HepG2 (cell line): Measurements from ENCODE around the gene UBAP2. TPM values are rescaled to one million over a fixed set of nuclear protein-coding genes. Genes with fewer than 3 reads are reported as not detected.

Experiments used
- DNMT1 ChIP-seq: sonication (generic); formaldehyde crosslinking; IDR thresholded peaks from 2 replicates; pipeline ENCODE4 v1.5.1; 2020; ENCODE audit warnings: mild to moderate bottlenecking, missing genetic modification reagents
- EHMT2 ChIP-seq: fragments of 200-600 bp; sonication (generic); IDR thresholded peaks from 2 replicates; pipeline ENCODE4 v1.7.0; 2017; ENCODE audit warnings: antibody characterized with exemption, low read depth, low read length, borderline replicate concordance
- ERF ChIP-seq: IDR thresholded peaks from 2 replicates; pipeline ENCODE4 v1.6.1; 2018; ENCODE audit warnings: missing biosample characterization, missing genetic modification reagents
- HOXA3 ChIP-seq: sonication (generic); formaldehyde crosslinking; IDR thresholded peaks from 2 replicates; pipeline ENCODE4 v1.5.0; 2020; ENCODE audit warnings: missing genetic modification reagents
- IKZF1 ChIP-seq: fragments of 450-650 bp; IDR thresholded peaks from 2 replicates; pipeline ENCODE4 v1.7.1; 2016
- MAX ChIP-seq: IDR thresholded peaks from 2 replicates; pipeline ENCODE4 v1.6.1; 2012; ENCODE audit warnings: inconsistent platforms
- MTF1 ChIP-seq: sonication (generic); formaldehyde crosslinking; IDR thresholded peaks from 2 replicates; pipeline ENCODE4 v1.5.0; 2020; ENCODE audit warnings: missing genetic modification reagents
- MYNN ChIP-seq: sonication (generic); formaldehyde crosslinking; IDR thresholded peaks from 2 replicates; pipeline ENCODE4 v1.4.0; 2020; ENCODE audit warnings: mild to moderate bottlenecking, low read depth, missing genetic modification reagents
- NR1H2 ChIP-seq: sonication (generic); formaldehyde crosslinking; IDR thresholded peaks from 2 replicates; pipeline ENCODE4 v1.8.1; 2022; ENCODE audit warnings: low read depth, missing genetic modification reagents, borderline replicate concordance
- NR2F6 ChIP-seq, 2 experiments: IDR thresholded peaks; 2 replicates each; pipeline ENCODE4 v1.6.1; 2016; ENCODE audit warnings: antibody characterized with exemption in 1 of 2, mild to moderate bottlenecking in 1 of 2
- RFX3 ChIP-seq: IDR thresholded peaks from 2 replicates; pipeline ENCODE4 v1.6.1; 2016; ENCODE audit warnings: missing biosample characterization, missing genetic modification reagents
- TARDBP ChIP-seq: sonication (generic); formaldehyde crosslinking; IDR thresholded peaks from 2 replicates; pipeline ENCODE4 v1.8.0; 2022; ENCODE audit warnings: mild to moderate bottlenecking, missing genetic modification reagents
- TBP ChIP-seq: sonication (generic); formaldehyde crosslinking; IDR thresholded peaks from 2 replicates; pipeline ENCODE4 v1.5.0; 2020; ENCODE audit warnings: missing genetic modification reagents
- THYN1 ChIP-seq: sonication (generic); formaldehyde crosslinking; IDR thresholded peaks from 2 replicates; pipeline ENCODE4 v1.8.1; 2023; ENCODE audit warnings: low read depth, mild to moderate bottlenecking, moderate library complexity, missing genetic modification reagents, borderline replicate concordance
- ZBTB21 ChIP-seq: sonication (generic); formaldehyde crosslinking; IDR thresholded peaks from 2 replicates; pipeline ENCODE4 v1.4.0; 2020; ENCODE audit warnings: missing genetic modification reagents
- ZKSCAN5 ChIP-seq: sonication (generic); formaldehyde crosslinking; IDR thresholded peaks from 2 replicates; pipeline ENCODE4 v1.5.1; 2020; ENCODE audit warnings: mild to moderate bottlenecking, missing genetic modification reagents
- ZNF264 ChIP-seq: sonication (generic); formaldehyde crosslinking; IDR thresholded peaks from 2 replicates; pipeline ENCODE4 v1.4.0; 2020; ENCODE audit warnings: missing genetic modification reagents
- ZNF367 ChIP-seq: sonication (generic); formaldehyde crosslinking; IDR thresholded peaks from 2 replicates; pipeline ENCODE4 v1.4.0; 2020; ENCODE audit warnings: missing genetic modification reagents, borderline replicate concordance
- ZNF383 ChIP-seq: sonication (generic); formaldehyde crosslinking; IDR thresholded peaks from 2 replicates; pipeline ENCODE4 v1.4.0; 2020; ENCODE audit warnings: missing genetic modification reagents, mild to moderate bottlenecking, borderline replicate concordance
- ZNF614 ChIP-seq: IDR thresholded peaks from 2 replicates; pipeline ENCODE4 v1.6.1; 2018; ENCODE audit warnings: missing biosample characterization, missing genetic modification reagents, inconsistent platforms, borderline replicate concordance
- ZNF83 ChIP-seq: sonication (generic); formaldehyde crosslinking; IDR thresholded peaks from 2 replicates; pipeline ENCODE4 v1.4.0; 2020; ENCODE audit warnings: missing genetic modification reagents, mild to moderate bottlenecking, borderline replicate concordance
- ZSCAN21 ChIP-seq: sonication (generic); formaldehyde crosslinking; IDR thresholded peaks from 2 replicates; pipeline ENCODE4 v1.8.0; 2022; ENCODE audit warnings: mild to moderate bottlenecking, missing genetic modification reagents, moderate library complexity, borderline replicate concordance
- polyA plus RNA-seq, 8 experiments: library from polyadenylated mRNA; depleted of rRNA in 3 of 8; stranded (reverse) in 7 of 8; unstranded in 1 of 8; fragments of >200 nt; fragmentation: Illumina TruSeq in 4 of 8; extraction: Trizol in 4 of 8; gene quantifications; 2 replicates each; pipeline versions ENCODE4 v1.2.1 to v1.2.3, GENCODE V29; 2011 to 2016; ENCODE audit warnings: low read depth in 4 of 8, missing spikeins in 1 of 8, mixed read lengths in 1 of 8; ENCODE audit not compliant: insufficient read depth in 1 of 8
- total RNA-seq, 5 experiments: library from RNA; depleted of rRNA; stranded (reverse); fragments of >200 nt; fragmentation: Illumina TruSeq; extraction: Trizol; gene quantifications; 2 replicates each; pipeline ENCODE4 v1.2.3, GENCODE V29; 2016; ENCODE audit warnings: low read depth in 1 of 5
- TF ChIP-seq, protein P1 (sequence below): sonication (generic); formaldehyde crosslinking; IDR thresholded peaks from 2 replicates; pipeline ENCODE4 v1.4.0; 2020; ENCODE audit warnings: missing genetic modification reagents; ENCODE audit errors: not compliant biosample characterization
- TF ChIP-seq, protein P2 (sequence below): sonication (generic); formaldehyde crosslinking; IDR thresholded peaks from 2 replicates; pipeline ENCODE4 v1.5.0; 2020; ENCODE audit warnings: mild to moderate bottlenecking, missing genetic modification reagents, borderline replicate concordance
- TF ChIP-seq, protein P3 (sequence below): sonication (generic); formaldehyde crosslinking; IDR thresholded peaks from 2 replicates; pipeline ENCODE4 v1.4.0; 2020; ENCODE audit warnings: missing genetic modification reagents
- TF ChIP-seq, protein P4 (sequence below): sonication (generic); formaldehyde crosslinking; IDR thresholded peaks from 2 replicates; pipeline ENCODE4 v1.5.1; 2020; ENCODE audit warnings: missing genetic modification reagents, mild to moderate bottlenecking, borderline replicate concordance

The UBAP2 gene
- total and polyA plus RNA-seq, 2 of the 13 experiments (the other 11 are each of a cell fraction or from before 2014, with no cell fraction given), result 19.0 to 22.0 TPM

DNA sequence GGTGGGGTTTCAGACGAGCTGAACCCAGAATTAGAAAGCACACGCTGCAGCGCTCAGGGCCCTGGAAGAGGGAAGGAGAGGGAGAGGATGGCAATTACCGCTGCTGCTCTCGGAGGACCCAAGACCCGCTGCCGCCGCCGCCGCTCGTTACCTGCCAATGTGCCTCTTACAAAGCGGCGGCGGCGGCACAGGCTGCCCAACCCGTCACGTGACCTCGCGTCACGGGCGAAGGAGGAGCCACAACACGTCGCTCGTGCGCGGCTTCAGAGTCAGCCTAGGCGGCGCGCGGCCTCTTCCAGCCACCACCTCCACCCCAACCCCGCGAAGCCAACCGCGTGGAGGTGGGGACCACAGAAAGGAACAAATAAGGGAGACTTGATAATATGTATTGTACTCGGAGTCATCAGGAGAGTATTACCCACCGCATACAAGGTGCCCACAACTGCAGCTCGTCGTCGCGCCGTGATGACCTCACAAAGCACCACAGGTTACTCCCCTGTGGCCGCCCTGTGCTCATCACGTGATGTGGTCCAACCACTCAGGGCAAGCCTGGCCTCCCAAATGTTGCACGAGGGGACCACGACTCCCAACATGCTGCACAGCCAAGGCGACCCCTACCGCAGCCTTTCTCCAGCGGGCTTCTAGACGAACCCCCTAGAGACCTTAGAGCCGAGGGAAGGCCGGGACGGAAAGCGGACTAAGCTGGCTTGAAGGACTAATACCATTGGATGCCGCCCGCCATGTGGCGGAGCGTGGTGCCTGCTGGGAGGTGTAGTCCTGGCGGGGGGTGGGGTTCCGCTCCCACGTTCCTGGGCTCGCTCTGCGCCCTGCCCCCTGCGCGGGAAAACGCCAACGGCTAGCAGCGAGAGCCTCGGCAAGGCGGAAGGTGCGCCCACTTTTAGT lies at the start of gene UBAP2 (continued):
- TF ChIP-seq MAX (peak; percentile 97), THYN1 (no peak), ZKSCAN5 (CRISPR knock-in tag) (no peak), RFX3 (no peak), EHMT2 (no peak), NR2F6 (IDR thresholded peaks at IDR 0.05) (no peak), NR2F6 (CRISPR knock-in tag; IDR thresholded peaks at IDR 0.05) (peak; percentile 29; the same call in 1 of the 2 replicates), TARDBP (CRISPR knock-in tag) (peak; percentile 89), HOXA3 (CRISPR knock-in tag) (peak; percentile 96), ZBTB21 (CRISPR knock-in tag) (peak; percentile 83), MYNN (CRISPR knock-in tag) (no peak; the same call in 1 of the 2 replicates), ZNF264 (peak; percentile 51), MTF1 (CRISPR knock-in tag) (peak; percentile 84), DNMT1 (CRISPR knock-in tag) (no peak; the same call in none of the 2 replicates), ZNF83 (CRISPR knock-in tag) (0 out of 2 replicates have a peak, but pooled peaks have one; percentile 71), IKZF1 (no peak), ZNF367 (CRISPR knock-in tag) (0 out of 2 replicates have a peak, but pooled peaks have one; percentile 41), ZSCAN21 (CRISPR knock-in tag) (peak; percentile 57; the same call in 1 of the 2 replicates), TBP (no peak), ZNF614 (CRISPR knock-in tag) (no peak; the same call in 1 of the 2 replicates), ERF (no peak; the same call in 1 of the 2 replicates), ZNF383 (CRISPR knock-in tag) (0 out of 2 replicates have a peak, but pooled peaks have one; percentile 46), NR1H2 (0 out of 2 replicates have a peak, but pooled peaks have one; percentile 46)
- TF ChIP-seq, protein P1, sequence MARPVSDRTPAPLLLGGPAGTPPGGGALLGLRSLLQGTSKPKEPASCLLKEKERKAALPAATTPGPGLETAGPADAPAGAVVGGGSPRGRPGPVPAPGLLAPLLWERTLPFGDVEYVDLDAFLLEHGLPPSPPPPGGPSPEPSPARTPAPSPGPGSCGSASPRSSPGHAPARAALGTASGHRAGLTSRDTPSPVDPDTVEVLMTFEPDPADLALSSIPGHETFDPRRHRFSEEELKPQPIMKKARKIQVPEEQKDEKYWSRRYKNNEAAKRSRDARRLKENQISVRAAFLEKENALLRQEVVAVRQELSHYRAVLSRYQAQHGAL (CRISPR knock-in tag), result no peak
- TF ChIP-seq, protein P2, sequence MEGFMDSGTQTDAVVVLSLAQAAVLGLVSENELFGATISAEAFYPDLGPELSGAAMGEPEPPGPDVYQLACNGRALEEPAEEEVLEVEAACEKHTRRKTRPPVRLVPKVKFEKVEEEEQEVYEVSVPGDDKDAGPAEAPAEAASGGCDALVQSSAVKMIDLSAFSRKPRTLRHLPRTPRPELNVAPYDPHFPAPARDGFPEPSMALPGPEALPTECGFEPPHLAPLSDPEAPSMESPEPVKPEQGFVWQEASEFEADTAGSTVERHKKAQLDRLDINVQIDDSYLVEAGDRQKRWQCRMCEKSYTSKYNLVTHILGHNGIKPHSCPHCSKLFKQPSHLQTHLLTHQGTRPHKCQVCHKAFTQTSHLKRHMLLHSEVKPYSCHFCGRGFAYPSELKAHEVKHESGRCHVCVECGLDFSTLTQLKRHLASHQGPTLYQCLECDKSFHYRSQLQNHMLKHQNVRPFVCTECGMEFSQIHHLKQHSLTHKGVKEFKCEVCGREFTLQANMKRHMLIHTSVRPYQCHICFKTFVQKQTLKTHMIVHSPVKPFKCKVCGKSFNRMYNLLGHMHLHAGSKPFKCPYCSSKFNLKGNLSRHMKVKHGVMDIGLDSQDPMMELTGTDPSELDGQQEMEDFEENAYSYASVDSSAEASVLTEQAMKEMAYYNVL, result peak; percentile 70
- TF ChIP-seq, protein P3, sequence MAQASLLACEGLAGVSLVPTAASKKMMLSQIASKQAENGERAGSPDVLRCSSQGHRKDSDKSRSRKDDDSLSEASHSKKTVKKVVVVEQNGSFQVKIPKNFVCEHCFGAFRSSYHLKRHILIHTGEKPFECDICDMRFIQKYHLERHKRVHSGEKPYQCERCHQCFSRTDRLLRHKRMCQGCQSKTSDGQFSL (CRISPR knock-in tag), result peak; percentile 22; the same call in 1 of the 2 replicates
- TF ChIP-seq, protein P4, sequence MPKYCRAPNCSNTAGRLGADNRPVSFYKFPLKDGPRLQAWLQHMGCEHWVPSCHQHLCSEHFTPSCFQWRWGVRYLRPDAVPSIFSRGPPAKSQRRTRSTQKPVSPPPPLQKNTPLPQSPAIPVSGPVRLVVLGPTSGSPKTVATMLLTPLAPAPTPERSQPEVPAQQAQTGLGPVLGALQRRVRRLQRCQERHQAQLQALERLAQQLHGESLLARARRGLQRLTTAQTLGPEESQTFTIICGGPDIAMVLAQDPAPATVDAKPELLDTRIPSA, result no peak
